ENCODE data around the gene LINC00237. TPM values are rescaled to one million over a fixed set of nuclear protein-coding genes. Genes with fewer than 3 reads are reported as not detected.

Gene LINC00237
- total and polyA plus RNA-seq, 9 of the 15 experiments (the other 6 are each of a cell fraction or from before 2014, with no cell fraction given): not detected

DNA sequence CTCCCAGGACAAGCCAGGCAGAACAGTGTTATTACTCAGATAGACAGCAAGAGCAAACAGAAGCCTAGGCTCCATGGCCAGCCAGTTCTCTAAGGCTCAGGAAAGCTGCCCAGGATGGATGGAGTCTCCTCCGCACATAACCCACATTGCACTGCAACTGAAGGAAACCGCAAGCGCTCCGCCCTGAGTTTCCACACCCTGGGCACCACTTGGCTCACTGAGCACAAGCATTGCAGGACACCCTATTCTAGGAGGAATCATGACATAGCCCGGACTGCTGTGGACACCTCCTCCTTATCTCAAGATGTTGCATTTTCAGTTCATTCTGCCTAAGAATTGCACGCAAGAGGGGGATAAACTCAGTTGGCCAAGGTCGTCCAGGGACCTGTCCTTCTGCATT is 42.9 kb downstream of the LINC00237 start:
- no peaks in the 10 kb centered on the region for H4K20me1 ChIP-seq (replicated peaks; ENCODE audit: control insufficient read depth, insufficient read depth, low read length)
- ATAC-seq: no peak
- H3K4me1 ChIP-seq (replicated peaks in 1 of 2; ENCODE audit: control insufficient read depth in 2 of 2, insufficient read depth in 2 of 2, low read length in 2 of 2): no peaks in the 10 kb centered on the region
- H3K27me3 ChIP-seq (ENCODE audit: control insufficient read depth in 2 of 2, insufficient read depth in 2 of 2, low read length in 2 of 2): no peaks in the 10 kb centered on the region
- H3K4me2 ChIP-seq (ENCODE audit: insufficient read depth, low read length): no peak overlapping the region
- no peak for FAIRE-seq
- no peak overlapping the region for H3K4me3 ChIP-seq
- no peaks in the 10 kb centered on the region for H3K79me2 ChIP-seq (ENCODE audit: control insufficient read depth, insufficient read depth, low read length)
- H3K36me3 ChIP-seq (ENCODE audit: control insufficient read depth, insufficient read depth, low read length): no peaks in the 10 kb centered on the region
- no peaks in the 10 kb centered on the region for H3K9me1 ChIP-seq (ENCODE audit: control insufficient read depth, insufficient read depth, low read length)
- no peak overlapping the region for H3K27ac ChIP-seq (ENCODE audit: extremely low read depth, low read depth, low read length)
- TF ChIP-seq ZFPM2 (CRISPR knock-in tag; IDR thresholded peaks at IDR 0.05) (no peak), TAL1 (IDR thresholded peaks at IDR 0.05) (no peak), CBX3 (IDR thresholded peaks at IDR 0.05; ENCODE audit: borderline replicate concordance in 1 of 2, low read length in 2 of 2) (no peak), MEIS2 (IDR thresholded peaks at IDR 0.05; ENCODE audit: partially characterized antibody) (no peak)
- TF ChIP-seq, protein P1, sequence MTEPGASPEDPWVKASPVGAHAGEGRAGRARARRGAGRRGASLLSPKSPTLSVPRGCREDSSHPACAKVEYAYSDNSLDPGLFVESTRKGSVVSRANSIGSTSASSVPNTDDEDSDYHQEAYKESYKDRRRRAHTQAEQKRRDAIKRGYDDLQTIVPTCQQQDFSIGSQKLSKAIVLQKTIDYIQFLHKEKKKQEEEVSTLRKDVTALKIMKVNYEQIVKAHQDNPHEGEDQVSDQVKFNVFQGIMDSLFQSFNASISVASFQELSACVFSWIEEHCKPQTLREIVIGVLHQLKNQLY (CRISPR knock-in tag; conservative IDR thresholded peaks at IDR 0.05): no peak
- no TSS peak for BruUV-seq (replicated peaks)
- ChIA-PET CTCF (ENCODE audit: low intra/inter-chr PET ratio) (no interaction called here), POLR2A (interaction anchor here (1.4 kb wide), 1 partner anchor 9 kb away, joined by 4 read pairs; no protein-coding TSS in a partner anchor)
- DNase-seq (ENCODE audit: extremely low read depth in 1 of 4, low spot score in 3 of 4): no peak
- WGBS (ENCODE audit: insufficient coverage, low coverage, missing lambda C conversion rate): 15% methylated on average over 7 of the region's 7 CpGs
- intact Hi-C loops (cut with micrococcal nuclease) (no loop called here), in situ Hi-C loops (cut with MboI) (no loop called here)
- H3K9ac ChIP-seq (ENCODE audit: insufficient read depth in 1 of 2, low read depth in 2 of 2, low read length in 2 of 2): no peak overlapping the region
- no peaks in the 10 kb centered on the region for H3K9me3 ChIP-seq (replicated peaks; ENCODE audit: control insufficient read depth, insufficient read depth, low read depth, low read length)
- H2AFZ ChIP-seq (ENCODE audit: low read depth, low read length): no peak overlapping the region
